Measurements from ENCODE around the gene MRPL18. TPM values are rescaled to one million over a fixed set of nuclear protein-coding genes. Genes with fewer than 3 reads are reported as not detected.

MRPL18 gene
- polyA plus RNA-seq, 1 donor = 69.6 TPM

GRCh38 chr6:159844737-159845645 is 54.7 kb downstream of the MRPL18 start:
- no peak for DNase-seq

Other genes starting within 250 kb of the MRPL18 start
- 95.9 TPM for gene SOD2, start 97.2 kb upstream of the MRPL18 start, polyA plus RNA-seq (ENCODE audit: insufficient read length)
- 67.6 TPM for gene WTAP, start 63.0 kb upstream of the MRPL18 start, polyA plus RNA-seq (ENCODE audit: insufficient read length)
- gene ACAT2, start 28.4 kb upstream of the MRPL18 start, polyA plus RNA-seq (ENCODE audit: insufficient read length) = 15.1 TPM
- 197 TPM for gene TCP1, start 865 bp upstream of the MRPL18 start, polyA plus RNA-seq (ENCODE audit: insufficient read length)
- gene PNLDC1, start 9.8 kb downstream of the MRPL18 start, polyA plus RNA-seq (ENCODE audit: insufficient read length) = 0.39 TPM
- gene MAS1, start 100.5 kb downstream of the MRPL18 start, polyA plus RNA-seq (ENCODE audit: insufficient read length) = 0.25 TPM
- 146 TPM for gene IGF2R, start 178.6 kb downstream of the MRPL18 start, polyA plus RNA-seq (ENCODE audit: insufficient read length)